Cardiac septum (tissue), 1 donor: ENCODE data around the gene RNU7-1. TPM values are rescaled to one million over a fixed set of nuclear protein-coding genes. Genes with fewer than 3 reads are reported as not detected.

Experiments
- DNase-seq: peaks from one replicate; pipeline ENCODE4 v3.0.0-alpha.2; 2020; ENCODE audit warnings: low spot score
- intact Hi-C: fragments of 100-400 bp; cut with DNase I; formaldehyde crosslinking; loops from one replicate; pipeline ENCODE4 v1.14.0; 2022
- total RNA-seq: library from RNA; stranded (reverse); fragmentation: NEBNext Ultra II Directional; extraction: Animal tissue kit (Norgen Biotek cat#: 25700); gene quantifications from one replicate; pipeline ENCODE4 v1.2.1, GENCODE V29; 2021
- donor health status: DM: no; HTN: no; CAD: no.

RNU7-1 gene
- total RNA-seq, 1 donor from 2014 or later = not detected

DNA sequence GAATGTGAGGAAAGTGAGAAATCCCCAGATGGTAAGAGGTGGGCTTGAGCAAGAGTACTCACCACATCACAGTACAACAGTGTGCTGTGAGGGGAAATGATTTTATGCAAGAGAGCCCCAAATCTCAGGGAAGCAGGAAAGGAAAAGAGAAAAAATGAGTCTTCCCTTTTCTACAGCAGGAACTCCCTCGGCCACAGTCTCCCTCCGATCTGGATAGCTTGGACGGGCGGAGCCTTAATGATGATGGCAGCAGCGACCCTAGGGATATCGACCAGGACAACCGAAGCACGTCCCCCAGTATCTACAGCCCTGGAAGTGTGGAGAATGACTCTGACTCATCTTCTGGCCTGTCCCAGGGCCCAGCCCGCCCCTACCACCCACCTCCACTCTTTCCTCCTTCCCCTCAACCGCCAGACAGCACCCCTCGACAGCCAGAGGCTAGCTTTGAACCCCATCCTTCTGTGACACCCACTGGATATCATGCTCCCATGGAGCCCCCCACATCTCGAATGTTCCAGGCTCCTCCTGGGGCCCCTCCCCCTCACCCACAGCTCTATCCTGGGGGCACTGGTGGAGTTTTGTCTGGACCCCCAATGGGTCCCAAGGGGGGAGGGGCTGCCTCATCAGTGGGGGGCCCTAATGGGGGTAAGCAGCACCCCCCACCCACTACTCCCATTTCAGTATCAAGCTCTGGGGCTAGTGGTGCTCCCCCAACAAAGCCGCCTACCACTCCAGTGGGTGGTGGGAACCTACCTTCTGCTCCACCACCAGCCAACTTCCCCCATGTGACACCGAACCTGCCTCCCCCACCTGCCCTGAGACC is 8.0 kb upstream of the RNU7-1 start:
- intact Hi-C loops = loop anchor here (5.0 kb wide), 1 partner anchor 37 kb away; the partner anchor contains the start of genes EMG1 and PHB2

DNA sequence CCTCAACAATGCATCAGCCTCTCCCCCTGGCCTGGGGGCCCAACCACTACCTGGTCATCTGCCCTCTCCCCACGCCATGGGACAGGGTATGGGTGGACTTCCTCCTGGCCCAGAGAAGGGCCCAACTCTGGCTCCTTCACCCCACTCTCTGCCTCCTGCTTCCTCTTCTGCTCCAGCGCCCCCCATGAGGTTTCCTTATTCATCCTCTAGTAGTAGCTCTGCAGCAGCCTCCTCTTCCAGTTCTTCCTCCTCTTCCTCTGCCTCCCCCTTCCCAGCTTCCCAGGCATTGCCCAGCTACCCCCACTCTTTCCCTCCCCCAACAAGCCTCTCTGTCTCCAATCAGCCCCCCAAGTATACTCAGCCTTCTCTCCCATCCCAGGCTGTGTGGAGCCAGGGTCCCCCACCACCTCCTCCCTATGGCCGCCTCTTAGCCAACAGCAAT is 7.4 kb upstream of the RNU7-1 start:
- intact Hi-C loops = loop anchor here (5.0 kb wide), 1 partner anchor 36 kb away; the partner anchor contains the start of genes EMG1 and PHB2
- no peak for DNase-seq

More for the DNA sequence above, 8.0 kb upstream of the RNU7-1 start:
- no peak for DNase-seq

DNA sequence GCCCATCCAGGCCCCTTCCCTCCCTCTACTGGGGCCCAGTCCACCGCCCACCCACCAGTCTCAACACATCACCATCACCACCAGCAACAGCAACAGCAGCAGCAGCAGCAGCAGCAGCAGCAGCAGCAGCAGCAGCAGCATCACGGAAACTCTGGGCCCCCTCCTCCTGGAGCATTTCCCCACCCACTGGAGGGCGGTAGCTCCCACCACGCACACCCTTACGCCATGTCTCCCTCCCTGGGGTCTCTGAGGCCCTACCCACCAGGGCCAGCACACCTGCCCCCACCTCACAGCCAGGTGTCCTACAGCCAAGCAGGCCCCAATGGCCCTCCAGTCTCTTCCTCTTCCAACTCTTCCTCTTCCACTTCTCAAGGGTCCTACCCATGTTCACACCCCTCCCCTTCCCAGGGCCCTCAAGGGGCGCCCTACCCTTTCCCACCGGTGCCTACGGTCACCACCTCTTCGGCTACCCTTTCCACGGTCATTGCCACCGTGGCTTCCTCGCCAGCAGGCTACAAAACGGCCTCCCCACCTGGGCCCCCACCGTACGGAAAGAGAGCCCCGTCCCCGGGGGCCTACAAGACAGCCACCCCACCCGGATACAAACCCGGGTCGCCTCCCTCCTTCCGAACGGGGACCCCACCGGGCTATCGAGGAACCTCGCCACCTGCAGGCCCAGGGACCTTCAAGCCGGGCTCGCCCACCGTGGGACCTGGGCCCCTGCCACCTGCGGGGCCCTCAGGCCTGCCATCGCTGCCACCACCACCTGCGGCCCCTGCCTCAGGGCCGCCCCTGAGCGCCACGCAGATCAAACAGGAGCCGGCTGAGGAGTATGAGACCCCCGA is 6.8 kb upstream of the RNU7-1 start:
- DNase-seq = no peak
- intact Hi-C loops = loop anchor here (5.0 kb wide), 1 partner anchor 35 kb away; the partner anchor contains the start of genes EMG1 and PHB2

DNA sequence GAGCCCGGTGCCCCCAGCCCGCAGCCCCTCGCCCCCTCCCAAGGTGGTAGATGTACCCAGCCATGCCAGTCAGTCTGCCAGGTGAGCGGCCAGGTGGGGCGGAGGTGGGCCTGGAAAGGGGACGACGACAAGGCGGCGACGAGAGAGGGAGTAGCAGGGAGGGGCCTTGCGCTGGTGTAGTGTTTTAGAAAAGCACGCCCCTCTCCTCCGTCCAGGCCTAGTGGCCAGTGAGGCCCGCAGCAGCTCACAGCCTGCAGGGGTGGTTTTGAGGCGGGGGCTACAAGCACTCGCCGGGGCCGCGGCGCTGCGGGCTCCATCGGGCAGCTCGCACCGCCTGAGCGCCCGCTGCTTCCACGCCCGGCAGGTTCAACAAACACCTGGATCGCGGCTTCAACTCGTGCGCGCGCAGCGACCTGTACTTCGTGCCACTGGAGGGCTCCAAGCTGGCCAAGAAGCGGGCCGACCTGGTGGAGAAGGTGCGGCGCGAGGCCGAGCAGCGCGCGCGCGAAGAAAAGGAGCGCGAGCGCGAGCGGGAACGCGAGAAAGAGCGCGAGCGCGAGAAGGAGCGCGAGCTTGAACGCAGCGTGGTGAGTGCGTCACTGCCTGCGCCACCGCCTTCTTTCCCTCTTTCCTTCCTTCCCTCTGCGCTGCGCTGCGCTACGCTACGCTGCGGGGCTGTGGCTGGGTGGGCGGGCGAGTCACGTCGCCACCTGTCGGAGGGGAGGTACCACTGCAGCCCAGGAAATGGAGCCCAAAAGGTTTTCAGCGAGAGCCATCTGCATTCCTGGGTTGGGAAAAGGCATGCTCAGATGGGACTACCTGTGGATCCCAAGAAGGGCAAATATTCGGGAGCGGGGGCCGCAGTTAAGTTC is 5.9 kb upstream of the RNU7-1 start:
- DNase-seq = peak; percentile 97
- intact Hi-C loops = loop anchor here (5.0 kb wide), 1 partner anchor 35 kb away; the partner anchor contains the start of genes EMG1 and PHB2

DNA sequence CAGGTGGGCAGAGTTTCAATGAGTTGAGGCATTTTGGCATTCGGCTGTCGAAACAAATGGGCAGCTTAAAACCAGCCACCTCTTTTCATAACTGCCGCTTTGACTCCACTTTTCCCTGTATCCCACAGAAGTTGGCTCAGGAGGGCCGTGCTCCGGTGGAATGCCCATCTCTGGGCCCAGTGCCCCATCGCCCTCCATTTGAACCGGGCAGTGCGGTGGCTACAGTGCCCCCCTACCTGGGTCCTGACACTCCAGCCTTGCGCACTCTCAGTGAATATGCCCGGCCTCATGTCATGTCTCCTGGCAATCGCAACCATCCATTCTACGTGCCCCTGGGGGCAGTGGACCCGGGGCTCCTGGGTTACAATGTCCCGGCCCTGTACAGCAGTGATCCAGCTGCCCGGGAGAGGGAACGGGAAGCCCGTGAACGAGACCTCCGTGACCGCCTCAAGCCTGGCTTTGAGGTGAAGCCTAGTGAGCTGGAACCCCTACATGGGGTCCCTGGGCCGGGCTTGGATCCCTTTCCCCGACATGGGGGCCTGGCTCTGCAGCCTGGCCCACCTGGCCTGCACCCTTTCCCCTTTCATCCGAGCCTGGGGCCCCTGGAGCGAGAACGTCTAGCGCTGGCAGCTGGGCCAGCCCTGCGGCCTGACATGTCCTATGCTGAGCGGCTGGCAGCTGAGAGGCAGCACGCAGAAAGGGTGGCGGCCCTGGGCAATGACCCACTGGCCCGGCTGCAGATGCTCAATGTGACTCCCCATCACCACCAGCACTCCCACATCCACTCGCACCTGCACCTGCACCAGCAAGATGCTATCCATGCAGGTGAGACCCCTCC is 5.0 kb upstream of the RNU7-1 start:
- intact Hi-C loops = loop anchor here (5.0 kb wide), 1 partner anchor 34 kb away; the partner anchor contains the start of genes EMG1 and PHB2
- DNase-seq = peak; percentile 76

DNA sequence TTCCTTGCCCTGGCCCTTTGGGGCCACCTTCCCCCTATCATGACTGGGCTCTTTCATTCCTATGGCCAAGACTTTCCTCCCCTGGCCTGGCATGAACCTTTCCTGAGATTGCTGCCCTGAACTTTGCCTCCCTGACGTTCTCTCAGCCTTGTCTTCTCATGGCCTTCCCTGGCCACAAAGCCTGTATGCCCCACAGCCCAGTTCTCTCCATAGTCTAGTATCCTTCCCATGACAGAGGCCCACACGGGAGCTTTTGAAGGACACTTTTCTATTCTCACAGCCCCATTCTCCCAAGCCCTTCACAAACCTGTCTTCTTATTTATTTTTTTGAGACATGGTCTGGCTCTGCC is 4.5 kb upstream of the RNU7-1 start:
- peak; percentile 73 for DNase-seq

DNA sequence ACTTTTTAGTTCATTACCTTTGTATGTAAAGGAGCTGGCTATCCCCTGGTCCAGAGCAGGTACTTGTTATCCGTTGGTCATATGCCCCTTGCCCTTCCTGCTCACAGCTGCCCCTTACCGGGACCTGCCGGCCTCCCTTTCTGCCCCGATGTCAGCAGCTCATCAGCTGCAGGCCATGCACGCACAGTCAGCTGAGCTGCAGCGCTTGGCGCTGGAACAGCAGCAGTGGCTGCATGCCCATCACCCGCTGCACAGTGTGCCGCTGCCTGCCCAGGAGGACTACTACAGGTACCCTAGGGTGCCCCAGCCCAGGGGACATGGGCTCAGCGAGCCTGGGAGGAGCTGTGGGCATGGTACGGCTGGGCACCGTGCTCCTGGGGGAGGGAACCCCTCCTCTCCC is 2.3 kb upstream of the RNU7-1 start:
- intact Hi-C loops = loop anchor here (5.0 kb wide), 1 partner anchor 101 kb away; no protein-coding TSS in a partner anchor
- DNase-seq = no peak

More for the DNA sequence above, 4.5 kb upstream of the RNU7-1 start:
- intact Hi-C loops = loop anchor here (5.0 kb wide), 1 partner anchor 33 kb away; the partner anchor contains the start of genes EMG1 and PHB2

DNA sequence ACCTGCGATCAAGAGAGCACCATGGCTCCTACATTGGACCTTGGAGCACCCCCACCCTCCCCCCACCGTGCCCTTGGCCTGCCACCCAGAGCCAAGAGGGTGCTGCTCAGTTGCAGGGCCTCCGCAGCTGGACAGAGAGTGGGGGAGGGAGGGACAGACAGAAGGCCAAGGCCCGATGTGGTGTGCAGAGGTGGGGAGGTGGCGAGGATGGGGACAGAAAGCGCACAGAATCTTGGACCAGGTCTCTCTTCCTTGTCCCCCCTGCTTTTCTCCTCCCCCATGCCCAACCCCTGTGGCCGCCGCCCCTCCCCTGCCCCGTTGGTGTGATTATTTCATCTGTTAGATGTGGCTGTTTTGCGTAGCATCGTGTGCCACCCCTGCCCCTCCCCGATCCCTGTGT is 1.8 kb upstream of the RNU7-1 start:
- DNase-seq = no peak

DNA sequence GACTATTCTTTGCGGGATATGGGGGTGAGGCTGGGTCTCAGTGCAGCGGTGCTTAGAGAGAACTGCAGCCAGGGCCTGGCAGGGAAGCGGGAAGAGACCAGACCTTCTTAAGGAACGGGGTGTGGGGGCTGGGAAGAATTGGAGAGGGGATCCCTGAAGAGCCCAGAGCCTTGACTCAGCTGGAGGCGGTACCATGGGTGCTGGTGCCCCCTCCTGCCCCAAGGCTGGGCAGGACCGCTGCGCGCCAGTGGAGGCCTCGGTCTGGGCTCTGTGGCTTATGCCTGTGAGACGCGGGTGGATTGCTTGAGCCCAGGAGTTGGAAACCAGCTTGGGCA is 1.3 kb upstream of the RNU7-1 start:
- DNase-seq = no peak
- intact Hi-C loops = loop anchor here (5.0 kb wide), 1 partner anchor 100 kb away; no protein-coding TSS in a partner anchor

More for the DNA sequence above, 1.8 kb upstream of the RNU7-1 start:
- intact Hi-C loops = loop anchor here (5.0 kb wide), 1 partner anchor 101 kb away; no protein-coding TSS in a partner anchor

DNA sequence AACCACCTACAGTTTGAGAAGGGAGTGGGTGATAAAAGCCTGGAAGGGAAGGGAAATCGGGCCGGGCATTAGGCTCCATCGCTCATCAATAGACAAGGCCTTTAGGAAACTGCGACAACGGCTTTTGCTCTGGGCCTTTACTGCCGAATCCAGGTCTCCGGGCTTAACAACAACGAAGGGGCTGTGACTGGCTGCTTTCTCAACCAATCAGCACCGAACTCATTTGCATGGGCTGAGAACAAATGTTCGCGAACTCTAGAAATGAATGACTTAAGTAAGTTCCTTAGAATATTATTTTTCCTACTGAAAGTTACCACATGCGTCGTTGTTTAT is 261 bp upstream of the RNU7-1 start:
- DNase-seq = peak; percentile 90
- intact Hi-C loops = loop anchor here (5.0 kb wide), 1 partner anchor 99 kb away; no protein-coding TSS in a partner anchor

DNA sequence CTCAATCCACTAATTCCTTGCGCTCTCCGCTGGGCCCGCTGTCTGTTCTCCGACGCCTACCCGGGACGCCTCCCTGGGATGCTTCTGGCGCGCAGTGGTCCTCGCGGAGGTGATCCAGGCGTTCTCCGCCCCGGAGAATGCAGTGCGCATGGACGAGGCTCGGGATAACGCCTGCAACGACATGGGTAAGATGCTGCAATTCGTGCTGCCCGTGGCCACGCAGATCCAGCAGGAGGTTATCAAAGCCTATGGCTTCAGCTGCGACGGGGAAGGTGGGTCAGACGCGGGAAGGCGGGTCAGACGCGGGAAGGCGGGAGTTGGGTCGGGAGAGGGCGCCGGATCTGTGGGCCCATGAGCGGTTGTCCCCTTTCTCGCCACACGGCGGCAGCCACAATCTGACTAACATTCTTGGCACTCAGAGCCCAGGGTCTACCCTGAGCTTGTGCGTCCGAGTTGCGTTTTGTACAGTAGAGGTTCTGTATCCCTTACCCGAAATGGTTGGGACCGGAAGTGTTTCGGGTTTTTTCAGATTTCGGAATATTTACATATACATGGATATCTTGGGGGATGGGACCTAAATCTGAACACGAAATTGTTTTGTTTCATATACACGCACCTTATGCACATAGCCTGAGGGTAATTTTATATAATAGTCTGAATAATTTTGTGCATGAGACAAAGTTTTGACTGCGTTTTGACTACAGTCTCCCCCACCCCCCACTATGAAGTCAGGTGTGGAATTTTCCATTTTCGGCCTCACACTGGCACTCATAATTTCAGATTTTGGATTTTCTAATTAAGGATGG is 968 bp downstream of the RNU7-1 start:
- peak; percentile 95 for DNase-seq
- intact Hi-C loops = loop anchor here (1.0 to 5.0 kb wide), 4 partner anchors 20 to 165 kb away; partner anchors contain the start of gene C1RL

DNA sequence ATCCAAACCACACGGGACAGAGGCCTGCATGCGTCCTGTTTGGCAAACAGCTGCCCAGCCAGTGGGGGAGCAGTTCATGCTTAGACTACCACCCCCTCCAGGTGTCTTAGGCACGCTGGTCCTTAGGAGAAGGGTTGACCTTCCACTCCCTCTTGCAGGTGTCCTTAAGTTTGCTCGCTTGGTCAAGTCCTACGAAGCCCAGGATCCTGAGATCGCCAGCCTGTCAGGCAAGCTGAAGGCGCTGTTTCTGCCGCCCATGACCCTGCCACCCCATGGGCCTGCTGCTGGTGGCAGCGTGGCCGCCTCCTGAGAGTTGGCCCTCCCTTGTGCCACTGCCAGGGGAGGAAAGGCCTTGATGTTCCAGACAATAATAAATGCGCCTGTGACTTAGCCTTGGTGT is 2.0 kb downstream of the RNU7-1 start:
- intact Hi-C loops = loop anchor here (2.0 kb wide), 1 partner anchor 21 kb away; no protein-coding TSS in a partner anchor
- no peak for DNase-seq

DNA sequence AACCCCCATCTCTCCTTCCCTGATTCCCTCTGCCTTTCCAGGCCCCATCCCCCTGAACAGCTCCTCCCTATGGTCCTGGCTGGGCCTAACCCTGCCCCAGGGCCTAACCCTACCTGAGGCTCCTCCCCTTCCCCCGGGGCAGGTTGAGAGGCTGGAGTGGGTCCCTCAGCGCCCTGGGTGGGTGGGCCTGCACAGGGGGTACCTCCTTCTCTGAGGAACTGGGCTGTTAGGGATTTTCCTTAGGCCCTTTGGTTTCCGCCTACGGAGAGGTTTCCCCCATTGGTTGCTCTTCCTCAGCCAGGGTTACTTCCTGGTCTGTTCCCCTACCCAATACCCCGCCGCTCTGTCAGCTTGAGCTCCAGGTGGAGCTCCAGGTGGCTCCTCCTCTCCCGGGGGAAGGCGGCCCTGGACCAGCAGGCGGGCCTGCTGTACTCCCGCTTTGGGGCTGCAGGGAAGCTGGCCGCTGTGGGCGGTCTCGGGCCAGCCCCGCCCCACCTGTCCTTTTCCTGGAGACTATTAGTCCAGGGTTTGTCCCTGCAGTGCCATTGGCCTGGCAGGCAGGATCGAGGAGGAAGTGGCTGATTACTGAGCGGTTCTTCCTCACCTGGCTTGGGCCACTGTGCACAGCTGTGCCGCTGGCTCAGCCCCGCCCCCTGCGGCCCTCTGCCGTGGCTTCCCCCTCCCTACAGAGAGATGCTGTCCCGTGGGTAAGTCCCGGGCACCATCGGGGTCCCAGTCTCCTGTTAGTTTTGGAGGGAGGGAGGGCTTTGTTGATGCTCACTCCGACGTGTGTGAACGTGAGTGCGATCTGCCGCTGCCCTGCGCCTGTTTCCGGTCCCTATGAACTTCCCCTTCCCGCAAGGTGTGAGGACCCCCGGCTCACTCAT is 2.7 kb downstream of the RNU7-1 start:
- intact Hi-C loops = no loop called here
- no peak for DNase-seq

DNA sequence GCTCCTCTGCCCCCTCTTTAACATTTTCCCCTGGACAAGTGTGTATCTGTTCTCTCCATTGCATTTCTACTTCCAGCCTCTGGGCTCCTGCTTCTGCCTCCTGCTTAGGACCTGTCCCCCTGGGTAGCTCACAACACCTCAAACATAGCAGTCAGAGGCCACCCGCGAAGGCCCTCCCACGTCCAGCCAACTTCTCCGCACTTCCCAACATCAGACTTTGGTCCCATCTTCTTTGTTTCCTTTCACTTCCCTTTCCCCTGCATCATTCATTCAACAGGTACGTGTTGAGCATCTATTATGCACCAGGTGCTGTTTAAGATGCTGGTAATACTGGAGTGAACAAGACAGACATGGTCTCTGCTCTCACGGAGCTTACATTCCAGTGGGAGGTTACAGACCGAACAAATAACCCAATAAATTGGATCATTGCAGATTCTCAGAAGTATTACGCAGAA is 3.3 kb downstream of the RNU7-1 start:
- intact Hi-C loops = no loop called here
- DNase-seq = no peak

DNA sequence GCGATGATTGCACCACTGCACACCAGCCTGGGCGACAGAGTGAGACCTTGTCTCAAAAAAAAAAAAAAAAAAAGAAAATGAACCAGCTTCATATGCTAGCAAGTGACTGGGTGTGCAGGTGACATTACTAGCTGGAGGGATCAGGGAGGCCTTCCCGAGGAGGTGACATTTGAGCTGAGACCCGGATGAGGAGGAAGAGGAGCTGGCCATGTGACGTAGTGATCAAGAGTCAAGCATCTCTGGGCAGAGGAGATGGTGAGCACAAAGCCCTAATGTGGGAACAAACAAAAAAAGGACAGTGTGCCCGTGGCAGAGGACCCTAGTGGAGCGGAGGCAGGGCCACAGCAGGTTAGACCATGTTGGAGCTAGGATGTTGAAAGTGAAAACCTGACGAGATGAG is 4.0 kb downstream of the RNU7-1 start:
- peak; percentile 58 for DNase-seq

DNA sequence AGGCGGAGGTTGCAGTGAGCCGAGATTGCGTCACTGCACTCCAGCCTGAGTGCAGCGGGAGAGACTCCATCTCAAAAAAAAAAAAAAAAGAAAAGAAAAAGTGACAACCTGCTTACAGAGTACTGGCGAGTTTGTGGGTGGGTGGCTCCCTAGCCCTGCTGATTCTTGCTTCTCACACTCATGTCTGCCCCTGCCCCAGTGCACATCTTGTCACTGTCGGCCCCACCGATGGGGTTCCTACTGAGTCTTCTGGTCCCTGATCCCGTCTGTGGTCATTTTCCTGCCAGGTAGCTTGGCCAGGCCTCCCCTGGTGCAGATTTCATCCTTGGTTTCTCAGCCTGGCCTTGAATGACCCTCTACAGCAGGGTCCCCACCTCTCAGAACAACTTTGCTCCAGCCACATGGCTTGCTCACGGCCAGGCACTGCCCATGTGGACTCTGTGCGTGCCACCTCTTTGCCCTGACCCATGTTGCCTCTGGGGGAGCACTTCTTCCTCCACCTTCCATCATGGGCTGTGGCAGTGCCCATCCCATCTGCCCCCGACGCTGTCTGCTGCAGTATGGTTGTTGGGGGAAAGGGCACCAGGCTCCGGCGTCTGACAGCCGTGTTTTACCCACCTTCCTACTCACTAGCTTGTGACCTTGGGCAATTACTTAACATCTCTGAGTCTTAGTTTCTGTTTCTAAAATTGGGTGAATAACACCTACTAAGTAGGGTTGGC is 5.4 kb downstream of the RNU7-1 start:
- intact Hi-C loops = no loop called here
- DNase-seq = peak; percentile 73

More for the DNA sequence above, 4.0 kb downstream of the RNU7-1 start:
- intact Hi-C loops = no loop called here
